ENCODE results near the gene ZNHIT2. TPM values are rescaled to one million over a fixed set of nuclear protein-coding genes. Genes with fewer than 3 reads are reported as not detected.

The ZNHIT2 gene
- total RNA-seq, 1 experiment from 2014 or later = 27.1 TPM

- Histone ChIP-seq H3K9me3 (ENCODE audit: control insufficient read depth, insufficient read depth, low read depth, low read length) (no peaks in the 10 kb centered on the region), H3K36me3 (ENCODE audit: control insufficient read depth, insufficient read depth, low read length) (peaks cover 4% of the 10 kb centered on the region), H3K4me1 (ENCODE audit: control insufficient read depth, insufficient read depth, low read length) (peaks cover 34% of the 10 kb centered on the region), H3K4me3 (ENCODE audit: low read depth in 2 of 2, low read length in 2 of 2) (no peak overlapping the region; a peak in 1 of 4 replicates), H3K27ac (ENCODE audit: low read length) (peak overlapping the region; percentile 89), H3K27me3 (ENCODE audit: control insufficient read depth, insufficient read depth, low read length) (no peaks in the 10 kb centered on the region)
- in situ Hi-C loops (cut with HindIII; ENCODE audit: low pct_unique_long_range_greater_than_20kb, low sequenced_read_pairs) = no loop called here
- intact Hi-C loops (cut with micrococcal nuclease; ENCODE audit: unreplicated experiment) = loop anchor here (10.0 kb wide), 1 partner anchor 271 kb away; the partner anchor contains the start of gene CDC42BPG
- DNase-seq (ENCODE audit: low read depth, low spot score) (no peak), ATAC-seq (no peak)
- BruUV-seq (replicated peaks) = TSS peak; percentile 6
- TF ChIP-seq SIN3A (IDR thresholded peaks at IDR 0.05; ENCODE audit: borderline replicate concordance, insufficient read depth, low read depth, low read length) = no peak
- TF ChIP-seq REST (IDR thresholded peaks at IDR 0.05; ENCODE audit: insufficient read depth in 1 of 2, low read depth in 2 of 2, low read length in 1 of 2) = 0 out of 4 replicates have a peak, but pooled peaks of 1 of the 2 experiments have one; percentile 14
- TF ChIP-seq POLR2AphosphoS5 (IDR thresholded peaks at IDR 0.05; ENCODE audit: low read depth, low read length) = 0 out of 2 replicates have a peak, but pooled peaks have one; percentile 23
- CTCF ChIA-PET = interaction anchor here (0.5 kb wide), 1 partner anchor 93 kb away, joined by 3 read pairs; no protein-coding TSS in a partner anchor
- POLR2A ChIA-PET = no interaction called here
Measured at GRCh38 chr11:65115361-65116082, 2.0 kb downstream of the ZNHIT2 start.

GRCh38 chr11:65114538-65115171, 2.8 kb downstream of the ZNHIT2 start:
- POLR2A ChIA-PET = no interaction called here
- intact Hi-C loops (cut with micrococcal nuclease; ENCODE audit: unreplicated experiment) = loop anchor here (10.0 kb wide), 1 partner anchor 270 kb away; the partner anchor contains the start of gene CDC42BPG
- no peaks in the 10 kb centered on the region for H3K9me3 ChIP-seq (ENCODE audit: control insufficient read depth, insufficient read depth, low read depth, low read length)
- no TSS peak for BruUV-seq (replicated peaks)
- peaks cover 30% of the 10 kb centered on the region for H3K4me1 ChIP-seq (ENCODE audit: control insufficient read depth, insufficient read depth, low read length)
- H3K4me3 ChIP-seq (ENCODE audit: low read depth in 2 of 2, low read length in 2 of 2) = no peak overlapping the region
- DNase-seq (ENCODE audit: low read depth, low spot score) = no peak
- in situ Hi-C loops (cut with HindIII; ENCODE audit: low pct_unique_long_range_greater_than_20kb, low sequenced_read_pairs) = no loop called here
- H3K27me3 ChIP-seq (ENCODE audit: control insufficient read depth, insufficient read depth, low read length) = no peaks in the 10 kb centered on the region
- H3K36me3 ChIP-seq (ENCODE audit: control insufficient read depth, insufficient read depth, low read length) = no peaks in the 10 kb centered on the region
- CTCF ChIA-PET = no interaction called here
- no peak for ATAC-seq
- no peak overlapping the region for H3K27ac ChIP-seq (ENCODE audit: low read length)
- TF ChIP-seq REST (IDR thresholded peaks at IDR 0.05; ENCODE audit: insufficient read depth in 1 of 2, low read depth in 2 of 2, low read length in 1 of 2) (no peak), TCF7L2 (IDR thresholded peaks at IDR 0.05; ENCODE audit: low read depth, low read length) (no peak), POLR2AphosphoS5 (IDR thresholded peaks at IDR 0.05; ENCODE audit: low read depth, low read length) (peak; percentile 46; the same call in 1 of the 2 replicates)

Measured in Panc1 (cell line).